ENCODE measurements around the gene WNT11. TPM values are rescaled to one million over a fixed set of nuclear protein-coding genes. Genes with fewer than 3 reads are reported as not detected.

WNT11 gene
- total RNA-seq, 2 experiments from 2014 or later = 0.30 to 1.2 TPM

- H3K4me3 Mint-ChIP-seq = no peak overlapping the region
- DNase-seq (no peak), ATAC-seq (ENCODE audit: poor library complexity) (no peak)
- H3K9me3 Mint-ChIP-seq = no peaks in the 10 kb centered on the region
- no peaks in the 10 kb centered on the region for H3K4me1 Mint-ChIP-seq (ENCODE audit: low read depth)
- TF ChIP-seq, protein P1, sequence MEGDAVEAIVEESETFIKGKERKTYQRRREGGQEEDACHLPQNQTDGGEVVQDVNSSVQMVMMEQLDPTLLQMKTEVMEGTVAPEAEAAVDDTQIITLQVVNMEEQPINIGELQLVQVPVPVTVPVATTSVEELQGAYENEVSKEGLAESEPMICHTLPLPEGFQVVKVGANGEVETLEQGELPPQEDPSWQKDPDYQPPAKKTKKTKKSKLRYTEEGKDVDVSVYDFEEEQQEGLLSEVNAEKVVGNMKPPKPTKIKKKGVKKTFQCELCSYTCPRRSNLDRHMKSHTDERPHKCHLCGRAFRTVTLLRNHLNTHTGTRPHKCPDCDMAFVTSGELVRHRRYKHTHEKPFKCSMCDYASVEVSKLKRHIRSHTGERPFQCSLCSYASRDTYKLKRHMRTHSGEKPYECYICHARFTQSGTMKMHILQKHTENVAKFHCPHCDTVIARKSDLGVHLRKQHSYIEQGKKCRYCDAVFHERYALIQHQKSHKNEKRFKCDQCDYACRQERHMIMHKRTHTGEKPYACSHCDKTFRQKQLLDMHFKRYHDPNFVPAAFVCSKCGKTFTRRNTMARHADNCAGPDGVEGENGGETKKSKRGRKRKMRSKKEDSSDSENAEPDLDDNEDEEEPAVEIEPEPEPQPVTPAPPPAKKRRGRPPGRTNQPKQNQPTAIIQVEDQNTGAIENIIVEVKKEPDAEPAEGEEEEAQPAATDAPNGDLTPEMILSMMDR (IDR thresholded peaks at IDR 0.05) = no peak
- Histone ChIP-seq H3K4me1 (ENCODE audit: insufficient read depth, low read length) (no peaks in the 10 kb centered on the region), H3K36me3 (ENCODE audit: insufficient read depth, low read length) (no peaks in the 10 kb centered on the region), H3K4me3 (ENCODE audit: low read length) (no peak overlapping the region), H3K9me3 (ENCODE audit: control insufficient read depth in 1 of 2, insufficient read depth in 1 of 2, low read length in 2 of 2) (no peaks in the 10 kb centered on the region), H3K27ac (ENCODE audit: low read depth in 1 of 2, low read length in 2 of 2) (no peak overlapping the region), H3K27me3 (ENCODE audit: control insufficient read depth in 1 of 2, insufficient read depth in 2 of 2, low read length in 2 of 2) (no peaks in the 10 kb centered on the region)
- no peak overlapping the region for H3K27ac Mint-ChIP-seq
- intact Hi-C loops (cut with DNase I, micrococcal nuclease) = no loop called here
- H3K36me3 Mint-ChIP-seq (ENCODE audit: low read depth) = no peaks in the 10 kb centered on the region
- ChIA-PET POLR2A (no interaction called here), CTCF (no interaction called here)
- H3K27me3 Mint-ChIP-seq = no peaks in the 10 kb centered on the region
Measured at GRCh38 chr11:76188873-76189272, 17.4 kb downstream of the WNT11 start.

- no peak for ATAC-seq (ENCODE audit: poor library complexity)
- Histone ChIP-seq H3K27ac (ENCODE audit: low read depth in 1 of 2, low read length in 2 of 2) (no peak overlapping the region), H3K36me3 (ENCODE audit: insufficient read depth, low read length) (no peaks in the 10 kb centered on the region), H3K4me1 (ENCODE audit: insufficient read depth, low read length) (no peaks in the 10 kb centered on the region), H3K9me3 (ENCODE audit: control insufficient read depth in 1 of 2, insufficient read depth in 1 of 2, low read length in 2 of 2) (no peaks in the 10 kb centered on the region), H3K4me3 (ENCODE audit: low read length) (no peak overlapping the region), H3K27me3 (ENCODE audit: control insufficient read depth in 1 of 2, insufficient read depth in 2 of 2, low read length in 2 of 2) (no peaks in the 10 kb centered on the region)
- Mint-ChIP-seq H3K27ac (no peak overlapping the region), H3K4me3 (no peak overlapping the region), H3K27me3 (no peaks in the 10 kb centered on the region), H3K9me3 (no peaks in the 10 kb centered on the region), H3K36me3 (ENCODE audit: low read depth) (no peaks in the 10 kb centered on the region), H3K4me1 (ENCODE audit: low read depth) (no peaks in the 10 kb centered on the region)
- intact Hi-C loops (cut with DNase I, micrococcal nuclease) = no loop called here
- ChIA-PET CTCF (interaction anchor here (0.9 kb wide), 1 partner anchor 21 kb away, joined by 3 read pairs; no protein-coding TSS in a partner anchor), POLR2A (no interaction called here)
- TF ChIP-seq, protein P1 (IDR thresholded peaks at IDR 0.05) = no peak
- no peak for DNase-seq
Measured at GRCh38 chr11:76186776-76187279, 19.5 kb downstream of the WNT11 start.

- CTCF ChIA-PET = interaction anchor here (0.9 to 1.0 kb wide), 2 partner anchors 22 to 133 kb away, joined by 3 read pairs; no protein-coding TSS in a partner anchor
- H3K27me3 Mint-ChIP-seq = no peaks in the 10 kb centered on the region
- no peak for ATAC-seq (ENCODE audit: poor library complexity)
- no peak overlapping the region for H3K27ac Mint-ChIP-seq
- no peak overlapping the region for H3K4me3 Mint-ChIP-seq
- Histone ChIP-seq H3K9me3 (ENCODE audit: control insufficient read depth in 1 of 2, insufficient read depth in 1 of 2, low read length in 2 of 2) (no peaks in the 10 kb centered on the region), H3K36me3 (ENCODE audit: insufficient read depth, low read length) (no peaks in the 10 kb centered on the region), H3K27me3 (ENCODE audit: control insufficient read depth in 1 of 2, insufficient read depth in 2 of 2, low read length in 2 of 2) (no peaks in the 10 kb centered on the region), H3K4me1 (ENCODE audit: insufficient read depth, low read length) (no peaks in the 10 kb centered on the region), H3K27ac (ENCODE audit: low read depth in 1 of 2, low read length in 2 of 2) (no peak overlapping the region), H3K4me3 (ENCODE audit: low read length) (no peak overlapping the region)
- H3K36me3 Mint-ChIP-seq (ENCODE audit: low read depth) = no peaks in the 10 kb centered on the region
- TF ChIP-seq, protein P1 (IDR thresholded peaks at IDR 0.05) = no peak
- intact Hi-C loops (cut with DNase I, micrococcal nuclease) = no loop called here
- no peaks in the 10 kb centered on the region for H3K9me3 Mint-ChIP-seq
- DNase-seq = no peak
- POLR2A ChIA-PET = no interaction called here
- H3K4me1 Mint-ChIP-seq (ENCODE audit: low read depth) = no peaks in the 10 kb centered on the region
Measured at GRCh38 chr11:76185931-76186401, 20.3 kb downstream of the WNT11 start.

All from CD4-positive, alpha-beta T cell (primary cell).